Subcutaneous abdominal adipose tissue (tissue), 5 donors: ENCODE data around the gene DIP2B.
"Not testable (repeated sequence)": the region's sequence is repeated elsewhere in the genome, so short reads cannot be mapped to it uniquely, and the experiment has no call there.

Source experiments
- H3K27ac ChIP-seq: one replicate; pipeline ENCODE4 v1.7.0; 2013; ENCODE audit warnings: low read depth, mild to moderate bottlenecking, inconsistent platforms, low read length, moderate library complexity
- H3K27me3 ChIP-seq, 5 donors: one replicate each; pipeline ENCODE4 v1.7.0; 2013; ENCODE audit warnings: low read length in 5 of 5, inconsistent platforms in 1 of 5; ENCODE audit not compliant: control insufficient read depth in 5 of 5, insufficient read depth in 4 of 5
- H3K36me3 ChIP-seq, 5 donors: one replicate each; pipeline ENCODE4 v1.7.0; 2013; ENCODE audit warnings: low read length in 5 of 5; ENCODE audit not compliant: control insufficient read depth in 5 of 5, insufficient read depth in 5 of 5
- H3K4me1 ChIP-seq, 5 donors: one replicate each; pipeline ENCODE4 v1.7.0; 2013; ENCODE audit warnings: low read length in 5 of 5, mild to moderate bottlenecking in 3 of 5, moderate library complexity in 1 of 5; ENCODE audit not compliant: control insufficient read depth in 5 of 5, insufficient read depth in 5 of 5
- H3K4me3 ChIP-seq, 5 donors: one replicate each; pipeline ENCODE4 v1.7.0; 2013; ENCODE audit warnings: low read length in 5 of 5, low read depth in 1 of 5
- H3K9ac ChIP-seq, 5 donors: one replicate each; pipeline ENCODE4 v1.7.0; 2013; ENCODE audit warnings: low read length in 5 of 5, mild to moderate bottlenecking in 4 of 5, moderate library complexity in 3 of 5
- H3K9me3 ChIP-seq, 5 donors: one replicate each; pipeline ENCODE4 v1.7.0; 2013; ENCODE audit warnings: low read length in 5 of 5; ENCODE audit not compliant: control insufficient read depth in 5 of 5
- donor health status: healthy.
- donor health status: healthy.
- donor health status: healthy.
- donor health status: healthy.
- donor health status: healthy.

Gene DIP2B

DNA sequence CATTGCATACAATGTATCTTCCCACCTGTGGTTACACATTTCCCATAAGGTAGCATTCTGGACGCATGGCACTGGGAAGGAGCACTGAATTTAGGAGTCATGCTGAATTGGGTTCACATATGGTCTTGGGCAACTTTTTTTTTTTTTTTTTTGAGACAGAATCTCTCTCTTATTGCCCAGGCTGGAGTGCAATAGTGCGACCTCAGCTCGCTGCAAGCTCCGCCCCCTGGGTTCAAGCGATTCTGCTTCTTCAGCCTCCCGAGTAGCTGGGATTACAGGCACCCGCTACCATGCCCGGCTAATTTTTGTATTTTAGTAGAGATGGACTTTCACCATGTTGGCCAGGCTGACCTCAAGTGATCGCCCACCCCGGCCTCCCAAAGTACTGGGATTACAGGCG is 13.3 kb downstream of the DIP2B start:
- H3K4me3 ChIP-seq = no peak overlapping the region
- no peaks in the 10 kb centered on the region for H3K27me3 ChIP-seq
- H3K36me3 ChIP-seq = no peaks in the 10 kb centered on the region
- H3K9ac ChIP-seq = no peak overlapping the region
- no peaks in the 10 kb centered on the region for H3K9me3 ChIP-seq
- peaks cover 2 to 42% (median 32%) of the 10 kb centered on the region in 5 donors for H3K4me1 ChIP-seq
- H3K27ac ChIP-seq = no peak overlapping the region

DNA sequence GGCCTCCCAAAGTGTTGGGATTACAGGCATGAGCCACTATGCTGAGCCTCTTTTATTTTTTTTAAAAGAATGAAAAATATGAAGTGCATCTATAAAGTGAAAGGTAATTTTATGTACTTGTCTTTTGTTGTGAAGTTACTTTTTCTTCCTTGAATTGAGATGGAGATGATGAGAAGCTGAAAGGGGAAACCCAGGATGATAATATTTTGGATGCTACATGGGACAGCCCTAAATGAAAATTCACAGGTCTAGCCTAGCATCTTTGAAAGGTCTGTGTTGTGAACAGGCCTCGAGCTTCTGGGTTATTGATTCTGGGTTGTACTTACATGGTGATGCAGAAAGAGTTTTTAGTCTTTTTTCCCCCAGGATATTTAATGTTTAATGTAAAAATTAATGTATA is 14.6 kb downstream of the DIP2B start:
- Histone ChIP-seq H3K4me3 (no peak overlapping the region), H3K4me1 (peaks cover under 1 to 37% (median 28%) of the 10 kb centered on the region in 5 donors), H3K27ac (no peak overlapping the region), H3K9ac (no peak overlapping the region), H3K36me3 (peaks cover 0 to 4% (median 0%) of the 10 kb centered on the region in 5 donors), H3K27me3 (no peaks in the 10 kb centered on the region), H3K9me3 (no peaks in the 10 kb centered on the region)

DNA sequence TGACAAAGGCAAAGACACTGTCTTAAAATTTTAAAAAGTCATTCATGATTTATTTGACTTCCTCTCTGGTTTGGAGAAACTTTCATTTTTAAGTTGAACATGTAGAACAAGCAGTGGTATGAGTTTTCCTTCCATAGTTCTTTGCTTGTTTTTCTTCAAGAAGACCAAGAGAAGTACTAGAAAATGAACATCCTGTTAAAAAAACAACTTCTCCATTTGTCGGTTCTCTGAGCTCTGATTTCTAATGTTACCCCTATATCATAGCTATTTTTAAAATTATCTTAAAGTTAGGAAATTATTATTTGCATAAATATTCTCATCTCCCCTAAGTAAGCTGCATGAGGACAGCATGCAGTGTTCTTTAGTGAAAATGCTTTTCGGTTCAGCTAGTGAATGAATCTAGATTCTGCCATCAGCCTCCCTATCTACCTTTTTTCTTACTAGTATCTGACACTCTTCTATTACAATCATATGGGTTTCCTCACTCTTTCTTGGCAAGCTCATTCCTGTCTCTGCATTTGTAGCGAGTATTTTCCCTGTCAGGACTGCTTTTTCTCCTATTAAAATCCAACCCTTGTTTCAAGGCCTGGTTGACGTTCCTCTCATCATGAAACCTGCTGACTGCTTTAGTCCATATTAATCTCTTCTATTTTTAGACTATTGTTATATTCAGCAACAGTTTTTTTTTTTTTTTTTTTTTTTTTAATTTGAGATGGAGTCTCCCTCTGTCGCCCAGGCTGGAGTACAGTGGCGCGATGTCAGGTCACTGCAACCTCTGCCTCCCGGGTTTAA is 15.8 kb downstream of the DIP2B start:
- Histone ChIP-seq H3K27ac (no peak overlapping the region), H3K4me3 (no peak overlapping the region), H3K4me1 (peaks cover 0 to 32% (median 21%) of the 10 kb centered on the region in 5 donors), H3K9me3 (no peaks in the 10 kb centered on the region), H3K36me3 (peaks cover 0 to 4% (median 0%) of the 10 kb centered on the region in 5 donors), H3K27me3 (no peaks in the 10 kb centered on the region), H3K9ac (peak overlapping the region in 1 of 5 donors; percentile 45)

GRCh38 chr12:50521781-50522180 is 17.0 kb downstream of the DIP2B start:
- peaks cover 0 to 32% (median 21%) of the 10 kb centered on the region in 5 donors for H3K4me1 ChIP-seq
- not testable (repeated sequence) for H3K9ac ChIP-seq, H3K27ac ChIP-seq, H3K4me3 ChIP-seq, H3K27me3 ChIP-seq, H3K36me3 ChIP-seq, H3K9me3 ChIP-seq

DNA sequence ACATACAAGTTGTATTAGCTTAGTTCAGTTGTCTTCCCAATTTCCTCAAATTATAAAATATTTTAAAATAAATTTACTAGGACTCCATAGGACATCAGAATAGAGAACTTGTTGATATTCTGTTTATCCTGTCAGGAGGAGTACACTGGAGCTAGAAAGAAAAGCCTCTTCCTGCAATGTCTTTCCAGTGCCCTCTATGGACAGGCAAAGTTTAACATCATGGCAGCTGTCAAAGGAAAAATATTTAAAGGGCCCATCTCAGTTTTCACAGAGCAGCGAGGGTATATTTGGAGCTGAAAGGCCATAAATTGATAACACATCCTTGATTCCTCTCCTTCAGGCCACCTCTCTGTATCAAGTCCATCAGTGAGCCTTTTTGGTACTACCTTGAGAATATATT is 19.0 kb downstream of the DIP2B start:
- Histone ChIP-seq H3K9me3 (no peaks in the 10 kb centered on the region), H3K36me3 (peaks cover 0 to 4% (median 0%) of the 10 kb centered on the region in 5 donors), H3K4me3 (no peak overlapping the region), H3K4me1 (peaks cover 0 to 16% (median 9%) of the 10 kb centered on the region in 5 donors), H3K27ac (no peak overlapping the region), H3K27me3 (no peaks in the 10 kb centered on the region), H3K9ac (no peak overlapping the region)

GRCh38 chr12:50524621-50525020 is 19.8 kb downstream of the DIP2B start:
- Histone ChIP-seq H3K4me1 (peaks cover 0 to 20% (median 12%) of the 10 kb centered on the region in 5 donors), H3K9me3 (no peaks in the 10 kb centered on the region), H3K9ac (no peak overlapping the region), H3K27ac (no peak overlapping the region), H3K27me3 (no peaks in the 10 kb centered on the region), H3K36me3 (peaks cover 0 to 4% (median 0%) of the 10 kb centered on the region in 5 donors), H3K4me3 (no peak overlapping the region)

DNA sequence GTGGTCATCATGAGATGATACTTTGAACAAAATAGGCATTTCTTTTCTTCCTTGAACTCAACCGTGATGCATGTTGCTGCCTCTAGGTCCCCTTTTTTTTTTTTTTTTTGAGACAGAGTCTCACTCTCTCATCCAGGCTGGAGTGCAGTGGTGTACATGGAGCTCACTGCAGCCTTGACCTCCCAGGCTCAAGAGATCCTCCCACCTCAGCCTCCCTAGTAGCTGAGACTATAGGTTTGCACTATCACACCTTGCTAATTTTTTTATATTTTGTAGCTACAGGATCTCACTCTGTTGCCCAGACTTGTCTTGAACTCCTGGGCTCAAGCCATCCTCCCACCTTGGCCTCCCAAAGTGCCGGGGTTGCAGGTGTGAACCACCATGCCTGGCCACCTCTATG is 20.6 kb downstream of the DIP2B start:
- H3K9ac ChIP-seq = no peak overlapping the region
- H3K36me3 ChIP-seq = peaks cover 0 to 4% (median 0%) of the 10 kb centered on the region in 5 donors
- H3K27me3 ChIP-seq = no peaks in the 10 kb centered on the region
- H3K27ac ChIP-seq = no peak overlapping the region
- H3K4me1 ChIP-seq = peaks cover 0 to 16% (median 8%) of the 10 kb centered on the region in 5 donors
- H3K4me3 ChIP-seq = no peak overlapping the region
- no peaks in the 10 kb centered on the region for H3K9me3 ChIP-seq

DNA sequence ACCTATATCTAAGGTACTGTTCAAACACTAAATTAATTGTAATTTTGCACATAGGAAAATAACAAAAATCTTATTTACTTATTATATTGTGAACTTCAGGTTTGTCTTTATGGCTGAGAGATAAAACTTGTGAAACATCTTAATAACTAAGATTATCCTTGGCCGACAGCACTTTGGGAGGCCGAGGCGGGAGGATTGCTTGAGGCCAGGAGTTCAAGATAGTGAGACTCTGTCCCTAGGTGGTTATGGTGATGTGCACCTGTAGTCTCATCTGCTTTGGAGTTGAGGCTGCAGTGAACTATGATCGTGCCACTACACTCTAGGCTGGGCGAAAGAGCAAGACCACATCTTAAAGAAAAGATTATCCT is 22.6 kb downstream of the DIP2B start:
- H3K27ac ChIP-seq = no peak overlapping the region
- H3K9me3 ChIP-seq = no peaks in the 10 kb centered on the region
- peaks cover 0 to 4% (median 0%) of the 10 kb centered on the region in 5 donors for H3K36me3 ChIP-seq
- H3K9ac ChIP-seq = no peak overlapping the region
- no peaks in the 10 kb centered on the region for H3K27me3 ChIP-seq
- H3K4me1 ChIP-seq = peaks cover 0 to 7% (median 5%) of the 10 kb centered on the region in 5 donors
- H3K4me3 ChIP-seq = no peak overlapping the region

GRCh38 chr12:50528800-50529199 is 24.0 kb downstream of the DIP2B start:
- Histone ChIP-seq H3K9ac (peak overlapping the region in 1 of 5 donors; percentile 6), H3K9me3 (no peaks in the 10 kb centered on the region), H3K27ac (no peak overlapping the region), H3K36me3 (peaks cover 0 to 3% (median 0%) of the 10 kb centered on the region in 5 donors), H3K27me3 (no peaks in the 10 kb centered on the region), H3K4me3 (no peak overlapping the region), H3K4me1 (peaks cover 0 to 12% (median 7%) of the 10 kb centered on the region in 5 donors)

DNA sequence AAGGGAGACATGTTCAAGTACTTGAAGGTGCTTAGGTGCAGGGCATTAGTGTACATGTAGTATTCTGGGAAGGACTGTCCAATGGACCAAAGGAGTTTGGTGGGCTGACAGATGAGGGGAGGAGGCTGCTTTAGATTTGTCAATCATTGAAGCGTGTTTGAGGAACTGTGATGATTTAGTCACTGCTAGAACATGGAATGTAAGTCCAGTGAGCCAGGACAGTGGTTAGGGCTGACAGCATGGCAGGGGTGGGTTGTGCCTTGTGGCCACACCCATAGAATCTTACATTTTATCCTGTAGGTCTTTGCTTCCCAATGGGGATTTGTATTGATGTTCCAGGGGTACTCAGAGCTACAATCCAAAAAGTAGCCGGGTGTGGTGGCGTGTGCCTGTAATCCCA is 24.6 kb downstream of the DIP2B start:
- Histone ChIP-seq H3K27me3 (no peaks in the 10 kb centered on the region), H3K4me1 (peaks cover 0 to 12% (median 7%) of the 10 kb centered on the region in 5 donors), H3K9me3 (no peaks in the 10 kb centered on the region), H3K4me3 (no peak overlapping the region), H3K9ac (no peak overlapping the region), H3K36me3 (no peaks in the 10 kb centered on the region), H3K27ac (no peak overlapping the region)
